Heart left ventricle (tissue), 13 donors: Measurements from ENCODE around the gene EML6.

Experiments used
- POLR2A ChIP-seq, 2 donors: fragments of 450-650 bp; IDR thresholded peaks; one replicate each; pipeline ENCODE4 v1.6.1; 2017; ENCODE audit warnings: antibody characterized with exemption in 2 of 2, mild to moderate bottlenecking in 2 of 2, moderate library complexity in 2 of 2
- TF ChIP-seq, protein P1 (sequence below), 12 donors: fragments of 200-600 bp; sonication (generic) in 4 of 12; IDR thresholded peaks; one replicate each; pipeline versions ENCODE4 v1.5.0 to v1.8.0; 2018 to 2022; ENCODE audit warnings: antibody characterized with exemption in 12 of 12, mild to moderate bottlenecking in 5 of 12
- donor health status: ischemic (EF 13 %, LVEDD 7.1; RV severe dilation, severe dysfunction).
- donor health status: DM: no; HTN: yes; CAD: no.
- donor health status: DM: no; HTN: no; CAD: no.
- donor health status: ischemic (EF 25% LVEDD 6.9; RV normal size, moderate dysfunction).
- donor health status: ischemic (EF 25% LVEDD 5.7; RV mildly dilated, moderate dysfunction).
- donor health status: ischemic (EF 35%, LVEDD 5.7; RV mildly dilated, moderate dysfunction).
- donor health status: nonischemic (EF 11% LVEDD 7.7; RV severe dilation, severe dysfunction).
- donor health status: DM: yes; HTN: yes; CAD: no.
- donor health status: PGD.
- donor health status: ischemic (EF 29% LVEDD 5.4; RV normal size, mild dysfunction).
- donor health status: nonischemic (EF 23%, LVEDD 6.1; RV moderate dilation, normal function).

DNA sequence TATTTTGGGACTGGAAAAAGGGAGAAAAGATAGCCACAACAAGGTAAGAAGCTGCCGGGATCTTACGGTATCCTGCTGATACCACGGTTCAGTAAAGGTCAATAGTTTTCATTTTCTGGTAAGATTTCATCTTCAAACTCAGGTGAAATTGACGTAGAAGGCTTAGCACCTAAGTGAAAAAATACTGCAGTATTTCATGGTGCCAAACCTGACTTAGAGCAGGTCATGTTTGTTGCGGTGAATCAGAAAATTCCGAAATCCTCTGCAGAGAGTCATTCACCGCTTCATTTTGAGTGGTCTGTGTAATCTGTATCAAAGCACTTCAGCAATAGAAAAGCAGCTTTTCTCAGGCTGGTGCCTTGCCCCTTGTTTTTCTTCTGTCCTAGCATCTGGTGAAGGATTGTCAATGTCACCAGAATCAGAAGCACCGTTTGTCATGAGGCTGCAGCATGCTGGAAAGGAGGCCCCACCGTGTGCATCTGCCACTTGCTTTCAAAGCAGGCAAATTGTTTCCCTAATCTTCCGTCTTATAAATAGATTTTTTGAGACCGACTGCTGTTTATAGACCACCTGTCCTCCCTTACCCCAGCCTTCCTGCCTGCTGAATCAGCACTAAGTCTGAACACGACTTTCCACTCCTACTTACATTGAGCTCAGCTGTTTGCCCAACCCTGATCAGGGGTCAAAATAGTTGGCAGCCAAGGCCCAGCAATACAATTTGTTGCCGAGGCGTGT lies 156.3 kb downstream of the EML6 start:
- TF ChIP-seq, protein P1, sequence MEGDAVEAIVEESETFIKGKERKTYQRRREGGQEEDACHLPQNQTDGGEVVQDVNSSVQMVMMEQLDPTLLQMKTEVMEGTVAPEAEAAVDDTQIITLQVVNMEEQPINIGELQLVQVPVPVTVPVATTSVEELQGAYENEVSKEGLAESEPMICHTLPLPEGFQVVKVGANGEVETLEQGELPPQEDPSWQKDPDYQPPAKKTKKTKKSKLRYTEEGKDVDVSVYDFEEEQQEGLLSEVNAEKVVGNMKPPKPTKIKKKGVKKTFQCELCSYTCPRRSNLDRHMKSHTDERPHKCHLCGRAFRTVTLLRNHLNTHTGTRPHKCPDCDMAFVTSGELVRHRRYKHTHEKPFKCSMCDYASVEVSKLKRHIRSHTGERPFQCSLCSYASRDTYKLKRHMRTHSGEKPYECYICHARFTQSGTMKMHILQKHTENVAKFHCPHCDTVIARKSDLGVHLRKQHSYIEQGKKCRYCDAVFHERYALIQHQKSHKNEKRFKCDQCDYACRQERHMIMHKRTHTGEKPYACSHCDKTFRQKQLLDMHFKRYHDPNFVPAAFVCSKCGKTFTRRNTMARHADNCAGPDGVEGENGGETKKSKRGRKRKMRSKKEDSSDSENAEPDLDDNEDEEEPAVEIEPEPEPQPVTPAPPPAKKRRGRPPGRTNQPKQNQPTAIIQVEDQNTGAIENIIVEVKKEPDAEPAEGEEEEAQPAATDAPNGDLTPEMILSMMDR (IDR thresholded peaks at IDR 0.05): no peak
- no peak for TF ChIP-seq POLR2A (IDR thresholded peaks at IDR 0.05)
